Endothelial cell of umbilical vein (primary cell): ENCODE results near the gene SCNN1B. TPM values are rescaled to one million over a fixed set of nuclear protein-coding genes. Genes with fewer than 3 reads are reported as not detected.

ENCODE experiments used
- BruUV-seq: library from RNA; stranded (reverse); fragments of 400-500 nt; replicated peaks from 2 replicates; lab custom pipeline; 2021; lab: Mats Ljungman, UMichigan
- CTCF ChIA-PET: fragments of 300-600, 350-600 bp; sonication (Branson Sonifier 250); formaldehyde crosslinking; loops from one replicate; lab custom pipeline; 2021; ENCODE audit warnings: antibody characterized with exemption, inconsistent platforms; lab: Charles Lee
- POLR2A ChIA-PET: fragments of 300-600, 350-600 bp; sonication (Branson Sonifier 250); formaldehyde crosslinking; loops from one replicate; lab custom pipeline; 2021; ENCODE audit warnings: antibody characterized with exemption, inconsistent platforms; lab: Charles Lee
- DNase-seq: peaks from one replicate; pipeline ENCODE4 v3.0.0-alpha.2; 2011; ENCODE audit warnings: low read depth, low spot score
- FAIRE-seq: peaks from 2 replicates; lab custom pipeline; 2011; peaks lifted over from hg19 to GRCh38; lab: Jason Lieb, UNC
- H2AFZ ChIP-seq: 2 replicates; pipeline ENCODE4 v1.6.0; 2012; ENCODE audit warnings: low read depth, low read length, control low read depth, inconsistent platforms
- H3K27ac ChIP-seq: 2 replicates; pipeline ENCODE4 v1.5.1; 2011; ENCODE audit warnings: low read depth, mild to moderate bottlenecking, control low read depth, low read length, moderate library complexity; ENCODE audit not compliant: insufficient read depth
- H3K27me3 ChIP-seq, 2 experiments: 2 replicates each; pipeline versions ENCODE4 v1.6.0 to v1.6.1; 2011; ENCODE audit warnings: low read length in 2 of 2, mixed read lengths in 1 of 2; ENCODE audit not compliant: control insufficient read depth in 2 of 2, insufficient read depth in 2 of 2
- H3K36me3 ChIP-seq, 2 experiments: 2 replicates in 1 of 2; 3 replicates in 1 of 2; pipeline ENCODE4 v1.5.1; 2011; ENCODE audit warnings: low read length in 2 of 2, mild to moderate bottlenecking in 1 of 2, moderate library complexity in 1 of 2; ENCODE audit not compliant: control insufficient read depth in 2 of 2, insufficient read depth in 2 of 2; ENCODE audit errors: extremely low read depth in 1 of 2
- H3K4me1 ChIP-seq: 3 replicates; pipeline ENCODE4 v1.5.1; 2011; ENCODE audit warnings: mild to moderate bottlenecking, low read length; ENCODE audit not compliant: control insufficient read depth, insufficient read depth; ENCODE audit errors: extremely low read depth
- H3K4me2 ChIP-seq: 2 replicates; pipeline ENCODE4 v1.6.1; 2011; ENCODE audit warnings: low read length, control low read depth, mixed read lengths; ENCODE audit not compliant: insufficient read depth
- H3K4me3 ChIP-seq, 3 experiments: fragments of 200-600 bp in 1 of 3; sonication (generic), shearing (Covaris generic) in 1 of 3; replicated peaks in 1 of 3; 2 replicates each; pipeline ENCODE4 v1.5.1; 2011 to 2016; ENCODE audit warnings: control low read depth in 3 of 3, low read length in 3 of 3, mild to moderate bottlenecking in 2 of 3, inconsistent platforms in 1 of 3, low read depth in 1 of 3, moderate library complexity in 1 of 3; ENCODE audit not compliant: insufficient read depth in 1 of 3
- H3K79me2 ChIP-seq: 2 replicates; pipeline ENCODE4 v1.6.0; 2012; ENCODE audit warnings: low read length, inconsistent platforms; ENCODE audit not compliant: control insufficient read depth, insufficient read depth
- H3K9ac ChIP-seq: replicated peaks from 2 replicates; pipeline ENCODE3; 2011; ENCODE audit warnings: low read length, control low read depth; ENCODE audit not compliant: insufficient read depth; ENCODE audit errors: extremely low read depth
- H3K9me1 ChIP-seq: replicated peaks from 3 replicates; pipeline ENCODE4 v1.6.0; 2011; ENCODE audit warnings: mild to moderate bottlenecking, low read length; ENCODE audit not compliant: control insufficient read depth, insufficient read depth; ENCODE audit errors: extremely low read depth
- H3K9me3 ChIP-seq: replicated peaks from 2 replicates; pipeline ENCODE4 v1.5.1; 2012; ENCODE audit warnings: low read length, inconsistent platforms; ENCODE audit not compliant: control insufficient read depth, insufficient read depth
- H4K20me1 ChIP-seq: replicated peaks from 2 replicates; pipeline ENCODE3; 2011; ENCODE audit warnings: mild to moderate bottlenecking, low read length; ENCODE audit not compliant: control insufficient read depth, insufficient read depth; ENCODE audit errors: extremely low read depth
- EZH2 ChIP-seq: IDR thresholded peaks from 2 replicates; pipeline ENCODE4 v1.6.1; 2012; ENCODE audit warnings: borderline replicate concordance, low read depth, mild to moderate bottlenecking, moderate library complexity, low read length, inconsistent platforms; ENCODE audit not compliant: severe bottlenecking
- FOS ChIP-seq: IDR thresholded peaks from 2 replicates; pipeline ENCODE4 v1.6.1; 2011; ENCODE audit warnings: mild to moderate bottlenecking, low read length, moderate library complexity, borderline replicate concordance; ENCODE audit not compliant: insufficient read depth
- GATA2 ChIP-seq: IDR thresholded peaks from 2 replicates; pipeline ENCODE4 v1.7.0; 2011; ENCODE audit warnings: low read depth, mild to moderate bottlenecking, moderate library complexity, mixed read lengths, low read length; ENCODE audit not compliant: insufficient read length, insufficient read depth
- JUN ChIP-seq: IDR thresholded peaks from 2 replicates; pipeline ENCODE4 v1.6.1; 2011; ENCODE audit warnings: borderline replicate concordance, low read depth; ENCODE audit not compliant: insufficient read length, insufficient read depth
- MAX ChIP-seq: IDR thresholded peaks from 2 replicates; pipeline ENCODE4 v1.6.1; 2011; ENCODE audit not compliant: insufficient read depth, insufficient read length
- MYC ChIP-seq: IDR thresholded peaks from one replicate; pipeline ENCODE4 v1.6.1; 2011; ENCODE audit warnings: mild to moderate bottlenecking, low read depth, low read length
- POLR2A ChIP-seq: IDR thresholded peaks from 2 replicates; pipeline ENCODE4 v1.6.1; 2012; ENCODE audit warnings: low read depth, mild to moderate bottlenecking, control low read depth, low read length
- POLR2AphosphoS5 ChIP-seq: IDR thresholded peaks from 2 replicates; pipeline ENCODE4 v1.6.1; 2012; ENCODE audit warnings: low read depth, mild to moderate bottlenecking, control low read depth, low read length, moderate library complexity; ENCODE audit not compliant: insufficient read depth
- dilution Hi-C: fragments of 300-500 bp; cut with MboI; formaldehyde crosslinking; loops from one replicate; pipeline ENCODE4 v1.15.0; 2019; ENCODE audit warnings: low sequenced_read_pairs; ENCODE audit not compliant: extremely low pct_ligation_motif_present
- intact Hi-C: fragments of 100-400 bp; cut with micrococcal nuclease; formaldehyde crosslinking; loops from one replicate; pipeline ENCODE4 v1.10.0; 2022
- polyA plus RNA-seq, 4 experiments: library from polyadenylated mRNA; depleted of rRNA in 3 of 4; stranded (reverse) in 3 of 4; unstranded in 1 of 4; fragments of >200 nt; gene quantifications; 2 replicates each; pipeline versions ENCODE4 v1.2.1 to v1.2.3, GENCODE V29; 2011 to 2012; ENCODE audit warnings: missing spikeins in 1 of 4
- total RNA-seq: library from RNA; stranded (reverse); gene quantifications from 2 replicates; pipeline ENCODE4 v1.2.3, GENCODE V29; 2021
- TF ChIP-seq, protein P1 (sequence below), 2 donors: IDR thresholded peaks; 1 replicate in 1 of 2; 2 replicates in 1 of 2; pipeline ENCODE4 v1.5.1; 2011; ENCODE audit warnings: low read length in 2 of 2, mild to moderate bottlenecking in 2 of 2, moderate library complexity in 2 of 2, control low read depth in 1 of 2, inconsistent platforms in 1 of 2, low read depth in 1 of 2; ENCODE audit not compliant: insufficient read depth in 1 of 2; ENCODE audit errors: extremely low read depth in 1 of 2

Gene SCNN1B
- total and polyA plus RNA-seq, 2 donors (not counting 3 experiments of a cell fraction or from before 2014, with no cell fraction given) = not detected

GRCh38 chr16:23276821-23277220, 25.3 kb upstream of the SCNN1B start:
- no TSS peak for BruUV-seq
- intact Hi-C loops (no loop called here), dilution Hi-C loops (no loop called here)
- TF ChIP-seq EZH2 (no peak), POLR2A (no peak), FOS (no peak), MAX (no peak), POLR2AphosphoS5 (no peak), GATA2 (no peak), MYC (no peak), JUN (no peak)
- TF ChIP-seq, protein P1, sequence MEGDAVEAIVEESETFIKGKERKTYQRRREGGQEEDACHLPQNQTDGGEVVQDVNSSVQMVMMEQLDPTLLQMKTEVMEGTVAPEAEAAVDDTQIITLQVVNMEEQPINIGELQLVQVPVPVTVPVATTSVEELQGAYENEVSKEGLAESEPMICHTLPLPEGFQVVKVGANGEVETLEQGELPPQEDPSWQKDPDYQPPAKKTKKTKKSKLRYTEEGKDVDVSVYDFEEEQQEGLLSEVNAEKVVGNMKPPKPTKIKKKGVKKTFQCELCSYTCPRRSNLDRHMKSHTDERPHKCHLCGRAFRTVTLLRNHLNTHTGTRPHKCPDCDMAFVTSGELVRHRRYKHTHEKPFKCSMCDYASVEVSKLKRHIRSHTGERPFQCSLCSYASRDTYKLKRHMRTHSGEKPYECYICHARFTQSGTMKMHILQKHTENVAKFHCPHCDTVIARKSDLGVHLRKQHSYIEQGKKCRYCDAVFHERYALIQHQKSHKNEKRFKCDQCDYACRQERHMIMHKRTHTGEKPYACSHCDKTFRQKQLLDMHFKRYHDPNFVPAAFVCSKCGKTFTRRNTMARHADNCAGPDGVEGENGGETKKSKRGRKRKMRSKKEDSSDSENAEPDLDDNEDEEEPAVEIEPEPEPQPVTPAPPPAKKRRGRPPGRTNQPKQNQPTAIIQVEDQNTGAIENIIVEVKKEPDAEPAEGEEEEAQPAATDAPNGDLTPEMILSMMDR (IDR thresholded peaks at IDR 0.05; ENCODE audit: extremely low read depth in 1 of 2, insufficient read depth in 1 of 2, low read depth in 1 of 2, low read length in 2 of 2) = no peak
- H3K4me3 ChIP-seq = no peak overlapping the region
- no peaks in the 10 kb centered on the region for H3K9me3 ChIP-seq
- DNase-seq (no peak), FAIRE-seq (no peak)
- H2AFZ ChIP-seq = no peak overlapping the region
- no peaks in the 10 kb centered on the region for H3K9me1 ChIP-seq
- H3K9ac ChIP-seq = no peak overlapping the region
- no peaks in the 10 kb centered on the region for H3K36me3 ChIP-seq
- no peaks in the 10 kb centered on the region for H3K4me1 ChIP-seq
- ChIA-PET POLR2A (no interaction called here), CTCF (interaction anchor here (1.3 kb wide), 1 partner anchor 9 kb away, joined by 3 read pairs; no protein-coding TSS in a partner anchor)
- no peak overlapping the region for H3K4me2 ChIP-seq
- no peak overlapping the region for H3K27ac ChIP-seq
- no peaks in the 10 kb centered on the region for H3K79me2 ChIP-seq
- no peaks in the 10 kb centered on the region for H3K27me3 ChIP-seq
- H4K20me1 ChIP-seq = no peaks in the 10 kb centered on the region
